NOMO-1 treated with DMSO at 0.1 percent for 48 hours (cell line): ENCODE results near the gene RET.

Source experiments
- DNase-seq: peaks from one replicate; lab custom pipeline; 2025; ENCODE audit not compliant: unreplicated experiment; lab: John Stamatoyannopoulos, UW

The RET gene

GRCh38 chr10:43061760-43062159 is 15.1 kb upstream of the RET start:
- no peak for DNase-seq

DNA sequence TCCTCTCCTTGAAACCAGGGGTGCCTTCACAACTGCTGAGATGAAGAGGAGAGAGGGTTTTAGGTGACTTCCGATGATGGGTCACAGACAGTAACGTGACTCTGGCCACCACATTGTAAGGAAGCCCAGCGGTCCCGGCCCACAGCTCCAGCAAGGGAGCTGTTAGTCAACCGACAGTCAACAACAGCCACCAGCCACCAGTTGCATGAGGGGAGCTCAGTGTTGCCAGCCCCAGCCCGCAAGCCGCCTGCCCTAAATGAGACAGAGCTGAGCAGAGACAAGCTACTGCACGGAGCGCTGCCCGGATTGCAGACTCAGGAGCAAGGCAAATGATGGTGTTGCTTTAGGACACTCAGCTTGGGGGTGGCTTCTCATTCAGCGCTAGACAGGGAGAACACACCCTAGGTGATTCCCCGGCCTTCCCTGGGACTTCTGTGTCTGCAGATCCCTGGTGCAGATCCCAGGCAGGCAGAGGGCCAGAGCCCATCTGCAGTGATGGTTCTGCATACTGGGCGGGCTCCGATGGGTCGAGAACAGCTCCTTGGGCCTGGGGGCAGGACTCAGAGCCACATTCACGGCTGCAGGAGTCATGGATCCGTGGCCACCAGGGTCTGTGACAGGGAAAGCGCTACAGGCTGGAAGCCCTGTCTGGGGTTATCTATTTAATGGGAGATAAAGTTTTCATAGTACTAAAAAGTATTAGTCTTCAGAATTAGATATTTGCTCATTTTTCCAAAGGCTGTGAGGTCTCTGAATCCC is 14.3 kb upstream of the RET start:
- DNase-seq: no peak

DNA sequence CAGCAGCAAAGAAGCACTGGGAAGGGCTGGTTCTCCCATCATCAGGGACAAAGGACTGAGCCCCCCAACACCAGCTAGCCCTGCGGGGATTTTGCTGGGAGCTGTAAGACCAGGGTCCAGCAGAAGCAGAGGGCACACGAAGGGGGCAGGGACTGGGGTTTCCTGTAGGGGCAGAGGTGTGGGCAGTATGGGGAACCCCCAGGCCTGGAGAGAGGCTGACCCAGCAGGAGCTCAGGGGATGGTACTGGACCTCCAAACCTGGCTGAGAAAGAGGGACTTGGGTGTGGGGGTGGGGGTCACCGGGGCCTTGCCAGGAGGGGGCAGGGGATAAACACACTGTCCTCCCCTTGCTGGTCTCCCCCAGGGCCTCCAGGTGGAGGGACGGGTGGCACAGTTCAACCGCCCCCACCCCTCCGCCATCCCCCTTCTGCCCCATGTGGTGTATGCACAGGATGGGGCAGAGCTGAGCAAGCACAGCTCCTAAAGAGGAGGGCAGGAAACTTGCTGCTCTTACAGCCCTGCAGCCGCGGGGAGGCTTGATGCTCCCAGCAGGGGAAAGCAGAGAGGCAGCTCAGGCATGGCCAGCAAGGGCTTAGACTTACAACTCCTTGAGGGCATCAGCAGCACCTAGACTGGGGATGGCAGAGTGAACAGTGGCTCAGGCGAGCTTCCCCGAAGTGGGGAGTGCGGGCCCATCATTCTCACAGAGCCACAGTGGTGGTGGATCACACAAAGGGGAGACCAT is 12.4 kb upstream of the RET start:
- no peak for DNase-seq

DNA sequence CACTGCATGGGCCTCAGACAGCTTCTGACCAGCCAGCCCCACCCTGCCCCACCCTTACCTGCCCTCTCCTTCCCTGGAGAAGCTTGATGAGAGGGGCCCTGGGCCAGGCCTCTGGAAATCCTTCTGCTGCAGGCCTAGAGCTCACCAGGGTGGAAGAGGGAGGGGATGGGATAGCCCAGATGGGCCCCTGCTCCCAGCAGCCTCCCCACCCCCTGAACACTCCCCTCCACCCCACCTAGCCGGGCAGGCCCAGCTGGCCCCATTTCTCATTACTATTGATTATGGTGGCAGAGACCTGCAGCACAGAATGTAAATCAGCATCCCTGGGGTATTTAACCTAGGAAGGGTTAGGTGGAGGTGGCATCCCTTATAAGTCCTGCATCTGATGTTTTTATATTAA is 11.6 kb upstream of the RET start:
- DNase-seq: no peak

DNA sequence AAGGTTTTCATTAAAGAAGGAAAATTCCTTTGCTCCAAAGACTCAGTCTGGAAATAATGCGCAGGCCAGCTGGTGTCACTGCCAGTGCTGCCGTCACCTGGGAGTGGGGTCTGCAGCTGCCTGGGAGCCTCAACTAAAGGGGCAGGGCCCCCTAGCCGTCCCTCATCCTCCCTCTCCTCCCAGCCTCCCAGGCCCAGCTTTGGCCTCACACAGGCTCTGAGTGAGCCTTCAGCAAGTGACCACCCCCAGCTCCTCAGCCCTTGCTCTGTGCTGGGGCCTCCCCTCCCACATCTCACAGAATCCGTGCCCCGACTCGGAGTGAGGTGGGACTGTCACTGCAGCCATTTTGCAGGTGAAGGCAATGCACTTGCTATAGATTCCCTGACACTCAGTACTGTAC is 11.1 kb upstream of the RET start:
- no peak for DNase-seq

GRCh38 chr10:43066481-43066880 is 10.4 kb upstream of the RET start:
- no peak for DNase-seq

DNA sequence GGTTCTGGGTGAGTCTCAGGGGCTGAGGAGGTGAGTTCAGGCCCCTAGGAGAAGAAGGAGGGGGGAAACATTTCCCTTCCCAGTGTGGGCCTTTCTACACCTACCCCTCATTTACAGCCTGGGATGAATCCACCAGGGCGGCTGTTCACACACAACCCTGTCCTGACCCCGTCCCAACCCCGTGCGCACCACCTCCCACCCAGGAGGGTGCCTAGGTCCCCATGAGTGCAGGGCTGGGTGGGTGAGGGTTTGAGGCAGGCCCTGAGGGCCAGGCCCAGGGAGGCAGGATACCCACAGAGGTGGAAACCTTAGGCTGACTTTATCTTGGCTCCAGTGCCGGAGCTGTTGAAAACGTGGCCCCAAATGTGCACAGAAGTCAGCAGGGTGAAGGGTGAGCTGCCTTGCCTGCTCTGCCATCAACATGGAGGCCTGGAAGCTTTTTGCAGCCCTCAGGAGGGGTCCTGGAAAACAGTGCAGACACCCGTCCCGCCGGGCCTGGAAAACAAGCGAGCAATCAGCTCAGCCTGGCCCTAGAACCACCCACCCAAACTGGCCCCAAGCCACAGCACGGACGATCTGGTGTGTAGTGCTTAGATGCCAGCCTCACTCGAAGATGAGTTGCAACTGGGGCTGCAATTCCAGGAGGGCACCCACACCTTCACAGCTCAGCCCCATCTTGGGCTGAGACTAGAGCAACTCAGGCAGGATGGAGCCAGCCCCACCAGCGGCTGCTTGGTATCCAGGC is 9.3 kb upstream of the RET start:
- DNase-seq: no peak

- no peak for DNase-seq
Measured at GRCh38 chr10:43068136-43068395, 8.8 kb upstream of the RET start.

- no peak for DNase-seq
Measured at GRCh38 chr10:43068471-43069210, 8.2 kb upstream of the RET start.

- DNase-seq: no peak
Measured at GRCh38 chr10:43069211-43069515, 7.7 kb upstream of the RET start.

DNA sequence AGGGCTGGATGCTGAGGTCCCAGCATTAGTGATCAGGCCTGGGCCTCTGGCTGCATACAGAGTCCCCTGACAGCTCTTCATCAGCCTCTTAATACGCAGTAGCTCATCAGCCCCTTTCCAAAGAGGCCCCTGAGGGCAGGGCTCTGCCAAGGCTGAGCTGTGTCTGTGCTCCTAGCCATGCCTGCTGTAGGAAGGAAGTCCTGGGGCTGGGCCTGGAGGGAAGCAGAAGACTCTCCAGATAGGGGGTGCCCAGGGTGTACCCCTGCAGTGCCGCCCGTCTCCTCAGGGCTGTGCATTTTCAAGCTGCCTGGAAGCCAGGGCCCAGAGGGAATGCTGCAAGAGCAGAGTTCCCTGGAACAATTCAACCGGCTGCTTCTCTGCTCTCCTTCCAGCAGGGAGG is 7.3 kb upstream of the RET start:
- DNase-seq: no peak

- no peak for DNase-seq
Measured at GRCh38 chr10:43070121-43071085, 6.5 kb upstream of the RET start.

DNA sequence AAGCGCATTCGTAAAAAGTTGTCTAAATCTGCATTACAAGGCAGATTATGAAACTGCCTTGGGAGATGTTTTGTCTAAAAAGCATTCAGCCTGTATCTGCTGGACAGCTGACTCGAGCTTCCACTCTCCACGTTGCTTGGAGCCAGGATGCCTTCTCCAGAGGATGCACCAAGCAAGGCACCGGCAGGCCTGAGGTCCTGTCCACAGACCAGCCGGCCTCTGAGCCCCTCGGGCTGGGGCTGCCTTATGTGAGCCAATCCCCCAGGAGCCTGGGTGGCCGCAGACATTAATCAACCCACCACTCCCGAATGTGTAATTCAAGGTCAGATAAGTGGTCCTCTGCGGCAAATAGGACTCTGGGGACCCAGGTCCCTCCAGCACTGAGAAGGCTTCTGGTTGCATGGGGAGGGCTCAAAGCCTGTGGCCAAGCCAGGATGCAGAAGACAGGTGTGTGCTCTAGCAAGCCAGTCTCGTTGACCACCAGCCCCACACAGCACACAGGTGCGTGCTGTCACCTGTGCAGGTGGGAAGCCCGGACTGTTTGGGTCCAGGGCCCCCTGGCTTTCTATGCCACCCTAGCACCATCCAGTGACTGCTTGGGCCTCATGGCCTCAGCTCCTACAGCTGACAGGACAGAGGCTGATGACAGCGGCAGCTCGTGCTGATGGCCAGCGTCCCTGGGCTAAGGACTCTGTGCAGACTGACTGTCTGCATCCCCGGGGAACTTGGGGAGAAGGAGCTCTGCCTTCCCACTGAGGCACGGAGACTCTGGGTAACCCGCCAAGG is 4.8 kb upstream of the RET start:
- DNase-seq: no peak

GRCh38 chr10:43073191-43073590 is 3.7 kb upstream of the RET start:
- DNase-seq: no peak

DNA sequence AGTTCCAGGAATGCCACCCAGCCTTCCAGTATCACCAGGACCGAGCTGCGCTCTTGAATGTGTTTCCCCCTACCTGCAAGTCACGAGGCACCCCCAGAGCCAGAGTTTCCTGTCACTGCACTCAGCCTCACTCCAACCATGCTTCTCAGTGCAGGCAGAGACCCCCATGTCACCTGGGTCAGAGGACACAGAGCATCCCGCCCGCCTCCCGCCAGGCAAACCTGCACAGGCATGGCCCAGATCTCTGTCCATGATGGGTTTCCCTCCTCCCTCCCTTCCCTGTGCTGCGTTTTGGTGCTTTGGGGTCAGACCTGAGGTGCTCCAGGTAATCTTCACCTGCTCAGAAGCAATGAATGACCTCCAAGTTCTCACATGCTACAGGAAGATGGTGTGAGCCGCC is 3.1 kb upstream of the RET start:
- DNase-seq: no peak

DNA sequence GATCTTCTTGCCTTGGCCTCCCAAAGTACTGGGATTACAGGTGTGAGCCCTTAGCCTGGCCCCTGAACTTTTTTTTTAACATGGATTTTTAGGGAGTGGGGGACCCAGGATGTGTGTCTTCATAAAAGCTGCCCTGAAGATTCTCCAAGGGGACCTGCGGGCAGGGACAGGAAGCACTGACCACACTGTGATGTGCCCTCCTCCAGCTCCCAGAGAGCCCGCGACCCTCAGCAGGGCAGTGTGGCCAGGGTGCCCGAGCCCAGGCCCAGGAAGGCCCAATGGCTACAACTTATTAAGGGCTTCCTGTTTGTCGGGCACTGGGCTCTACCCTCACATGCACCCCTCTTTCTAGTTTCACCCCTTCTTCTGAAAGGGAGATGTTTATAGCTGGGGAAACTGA is 2.5 kb upstream of the RET start:
- no peak for DNase-seq

DNA sequence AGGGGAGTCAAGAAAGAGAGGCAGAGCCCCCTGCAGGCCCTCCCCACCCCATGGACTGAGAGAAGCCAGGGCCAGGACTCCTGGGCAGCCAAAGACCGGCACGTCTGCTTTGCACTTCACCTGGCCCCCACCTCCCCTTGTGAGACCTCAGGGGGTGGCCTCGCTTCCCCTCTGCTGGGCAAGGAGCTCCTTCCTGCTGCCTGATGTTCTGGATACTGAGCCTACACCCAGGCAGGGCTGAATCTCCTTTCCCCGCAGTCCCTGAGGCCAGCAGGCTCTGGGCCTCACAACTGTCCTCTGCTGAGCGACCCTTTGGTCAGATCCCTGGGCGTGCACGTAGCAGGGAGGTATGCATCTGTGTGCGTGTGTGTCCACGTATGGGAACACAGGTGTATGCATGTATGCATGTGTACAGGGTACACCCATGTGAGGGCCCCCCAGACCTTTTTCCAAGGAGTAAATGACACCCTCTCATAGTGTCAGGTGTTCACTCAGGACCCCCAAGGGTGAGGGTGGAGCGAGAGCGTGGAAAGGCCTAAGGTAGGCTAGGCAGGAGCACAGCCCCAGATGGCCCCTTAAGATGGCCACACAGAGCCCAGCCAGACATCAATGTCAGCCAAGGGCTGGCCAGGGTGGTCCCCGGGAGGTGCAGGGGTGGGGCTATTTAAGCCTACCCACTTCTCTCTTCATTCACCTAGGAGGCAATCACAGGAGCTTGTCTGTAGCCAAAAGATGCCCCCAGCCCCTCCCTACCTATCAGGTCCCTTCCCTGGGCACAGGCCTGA is 1.9 kb upstream of the RET start:
- no peak for DNase-seq

DNA sequence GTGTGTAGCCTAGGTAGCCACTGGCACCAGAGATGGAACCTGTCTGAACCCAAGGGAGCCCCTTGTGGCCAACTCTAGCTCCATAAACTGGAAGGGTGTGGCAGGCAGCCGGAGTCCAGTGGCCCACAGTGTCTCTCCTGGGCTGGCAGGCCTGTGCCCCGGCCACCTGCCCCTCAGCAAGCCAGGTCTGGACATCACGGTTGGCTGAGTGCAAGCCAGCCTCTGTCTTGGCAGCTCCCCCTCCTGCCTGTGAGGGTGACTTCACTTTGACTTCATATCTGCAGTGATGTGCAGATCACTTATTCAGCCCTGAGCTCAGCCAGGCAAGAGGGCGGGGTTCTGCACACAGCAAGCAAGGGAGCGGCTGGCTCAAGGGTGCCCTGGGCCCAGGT is 1.3 kb upstream of the RET start:
- peak; percentile 16 for DNase-seq

DNA sequence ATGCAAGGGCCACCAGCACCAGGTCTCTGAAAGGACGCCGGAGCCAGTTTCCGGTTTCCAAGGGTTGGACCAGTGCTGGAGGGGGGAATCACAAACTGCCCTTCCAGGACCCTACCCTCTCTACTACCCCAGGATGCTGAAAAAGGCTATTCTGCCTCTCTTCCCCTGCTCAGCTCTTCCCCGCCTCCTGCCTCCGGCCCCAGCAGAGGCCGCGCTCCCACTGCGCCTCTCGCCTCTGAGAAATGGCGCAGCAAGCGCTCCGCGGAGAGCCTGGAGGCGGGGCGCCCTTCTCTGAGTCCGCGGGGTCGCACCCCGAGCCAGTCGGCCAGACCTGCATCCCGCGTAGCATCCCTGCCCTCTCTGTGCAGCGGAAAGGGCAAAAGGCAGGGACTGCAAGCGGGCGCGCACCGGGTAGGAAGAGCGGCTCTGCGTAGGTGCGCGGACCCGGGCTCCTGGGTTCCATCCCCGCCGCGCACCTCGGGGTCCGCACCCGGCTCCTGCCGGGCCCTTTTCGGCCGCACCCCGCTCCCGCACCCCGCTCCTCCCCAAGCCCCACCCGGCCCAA is 476 bp upstream of the RET start:
- peak; percentile 43 for DNase-seq
